ENCODE results near the gene INSR.

INSR gene

DNA sequence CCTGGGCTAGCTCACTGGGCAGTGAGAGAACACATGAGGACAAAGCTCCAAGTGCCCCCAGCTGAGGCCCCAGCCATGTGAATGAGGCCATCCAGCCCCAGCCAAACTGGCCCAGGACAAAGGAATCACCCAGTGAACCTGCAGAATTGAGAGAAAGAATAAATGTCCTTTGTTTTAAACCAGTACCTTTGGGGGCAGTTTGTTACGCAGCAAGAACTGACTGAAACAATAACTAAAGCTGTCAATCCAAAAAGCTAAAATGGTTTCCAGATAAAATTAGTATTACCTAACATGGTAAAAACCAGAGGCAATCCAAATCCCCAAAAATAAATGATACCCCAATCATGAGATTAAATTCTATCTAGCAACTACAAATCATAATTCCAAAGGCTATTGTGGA lies 155.1 kb downstream of the INSR start:
- no peak overlapping the region for H3K27ac ChIP-seq (replicated peaks)
- H3K27me3 ChIP-seq (ENCODE audit: insufficient read depth, poor library complexity, severe bottlenecking), result no peaks in the 10 kb centered on the region
- H3K4me3 ChIP-seq (replicated peaks; ENCODE audit: insufficient read depth, low read length), result no peak overlapping the region
- DNase-seq (ENCODE audit: low read depth in 1 of 2, low spot score in 1 of 2), result no peak
- TF ChIP-seq, protein P1, sequence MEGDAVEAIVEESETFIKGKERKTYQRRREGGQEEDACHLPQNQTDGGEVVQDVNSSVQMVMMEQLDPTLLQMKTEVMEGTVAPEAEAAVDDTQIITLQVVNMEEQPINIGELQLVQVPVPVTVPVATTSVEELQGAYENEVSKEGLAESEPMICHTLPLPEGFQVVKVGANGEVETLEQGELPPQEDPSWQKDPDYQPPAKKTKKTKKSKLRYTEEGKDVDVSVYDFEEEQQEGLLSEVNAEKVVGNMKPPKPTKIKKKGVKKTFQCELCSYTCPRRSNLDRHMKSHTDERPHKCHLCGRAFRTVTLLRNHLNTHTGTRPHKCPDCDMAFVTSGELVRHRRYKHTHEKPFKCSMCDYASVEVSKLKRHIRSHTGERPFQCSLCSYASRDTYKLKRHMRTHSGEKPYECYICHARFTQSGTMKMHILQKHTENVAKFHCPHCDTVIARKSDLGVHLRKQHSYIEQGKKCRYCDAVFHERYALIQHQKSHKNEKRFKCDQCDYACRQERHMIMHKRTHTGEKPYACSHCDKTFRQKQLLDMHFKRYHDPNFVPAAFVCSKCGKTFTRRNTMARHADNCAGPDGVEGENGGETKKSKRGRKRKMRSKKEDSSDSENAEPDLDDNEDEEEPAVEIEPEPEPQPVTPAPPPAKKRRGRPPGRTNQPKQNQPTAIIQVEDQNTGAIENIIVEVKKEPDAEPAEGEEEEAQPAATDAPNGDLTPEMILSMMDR (IDR thresholded peaks at IDR 0.05; ENCODE audit: insufficient read depth, low read length), result no peak
- TF ChIP-seq, protein P2, sequence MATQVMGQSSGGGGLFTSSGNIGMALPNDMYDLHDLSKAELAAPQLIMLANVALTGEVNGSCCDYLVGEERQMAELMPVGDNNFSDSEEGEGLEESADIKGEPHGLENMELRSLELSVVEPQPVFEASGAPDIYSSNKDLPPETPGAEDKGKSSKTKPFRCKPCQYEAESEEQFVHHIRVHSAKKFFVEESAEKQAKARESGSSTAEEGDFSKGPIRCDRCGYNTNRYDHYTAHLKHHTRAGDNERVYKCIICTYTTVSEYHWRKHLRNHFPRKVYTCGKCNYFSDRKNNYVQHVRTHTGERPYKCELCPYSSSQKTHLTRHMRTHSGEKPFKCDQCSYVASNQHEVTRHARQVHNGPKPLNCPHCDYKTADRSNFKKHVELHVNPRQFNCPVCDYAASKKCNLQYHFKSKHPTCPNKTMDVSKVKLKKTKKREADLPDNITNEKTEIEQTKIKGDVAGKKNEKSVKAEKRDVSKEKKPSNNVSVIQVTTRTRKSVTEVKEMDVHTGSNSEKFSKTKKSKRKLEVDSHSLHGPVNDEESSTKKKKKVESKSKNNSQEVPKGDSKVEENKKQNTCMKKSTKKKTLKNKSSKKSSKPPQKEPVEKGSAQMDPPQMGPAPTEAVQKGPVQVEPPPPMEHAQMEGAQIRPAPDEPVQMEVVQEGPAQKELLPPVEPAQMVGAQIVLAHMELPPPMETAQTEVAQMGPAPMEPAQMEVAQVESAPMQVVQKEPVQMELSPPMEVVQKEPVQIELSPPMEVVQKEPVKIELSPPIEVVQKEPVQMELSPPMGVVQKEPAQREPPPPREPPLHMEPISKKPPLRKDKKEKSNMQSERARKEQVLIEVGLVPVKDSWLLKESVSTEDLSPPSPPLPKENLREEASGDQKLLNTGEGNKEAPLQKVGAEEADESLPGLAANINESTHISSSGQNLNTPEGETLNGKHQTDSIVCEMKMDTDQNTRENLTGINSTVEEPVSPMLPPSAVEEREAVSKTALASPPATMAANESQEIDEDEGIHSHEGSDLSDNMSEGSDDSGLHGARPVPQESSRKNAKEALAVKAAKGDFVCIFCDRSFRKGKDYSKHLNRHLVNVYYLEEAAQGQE (IDR thresholded peaks at IDR 0.05; ENCODE audit: insufficient replicate concordance, low read depth), result no peak
- TF ChIP-seq SPI1 (IDR thresholded peaks at IDR 0.05; ENCODE audit: borderline replicate concordance, low read depth) (no peak), POLR2AphosphoS5 (IDR thresholded peaks at IDR 0.05; ENCODE audit: low read depth) (no peak), GABPA (IDR thresholded peaks at IDR 0.05; ENCODE audit: low read depth) (no peak)

DNA sequence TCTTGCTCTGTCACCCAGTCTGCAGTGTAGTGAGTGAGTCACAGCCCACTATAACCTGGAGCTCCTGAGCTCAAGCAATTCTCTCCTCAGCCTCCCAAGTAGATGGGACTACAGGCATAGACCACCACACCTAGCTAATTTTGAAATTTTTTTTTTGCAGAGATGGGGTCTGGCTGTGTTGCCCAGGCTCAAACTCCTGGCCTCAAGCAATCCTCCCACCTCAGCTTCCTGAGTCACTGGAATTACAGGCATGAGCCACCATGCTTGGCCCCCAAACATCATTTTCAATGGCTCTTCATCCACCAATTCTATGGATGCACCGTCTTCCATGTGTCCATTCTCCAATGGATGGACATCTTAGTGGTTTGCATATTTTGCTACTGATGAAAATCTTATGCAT lies 155.8 kb downstream of the INSR start:
- H3K27ac ChIP-seq (replicated peaks), result no peak overlapping the region
- DNase-seq (ENCODE audit: low read depth in 1 of 2, low spot score in 1 of 2), result no peak
- TF ChIP-seq GABPA (IDR thresholded peaks at IDR 0.05; ENCODE audit: low read depth) (no peak), SPI1 (IDR thresholded peaks at IDR 0.05; ENCODE audit: borderline replicate concordance, low read depth) (no peak), POLR2AphosphoS5 (IDR thresholded peaks at IDR 0.05; ENCODE audit: low read depth) (no peak)
- TF ChIP-seq, protein P2 (IDR thresholded peaks at IDR 0.05; ENCODE audit: insufficient replicate concordance, low read depth), result no peak
- TF ChIP-seq, protein P1 (IDR thresholded peaks at IDR 0.05; ENCODE audit: insufficient read depth, low read length), result no peak
- no peak overlapping the region for H3K4me3 ChIP-seq (replicated peaks; ENCODE audit: insufficient read depth, low read length)
- H3K27me3 ChIP-seq (ENCODE audit: insufficient read depth, poor library complexity, severe bottlenecking), result no peaks in the 10 kb centered on the region

DNA sequence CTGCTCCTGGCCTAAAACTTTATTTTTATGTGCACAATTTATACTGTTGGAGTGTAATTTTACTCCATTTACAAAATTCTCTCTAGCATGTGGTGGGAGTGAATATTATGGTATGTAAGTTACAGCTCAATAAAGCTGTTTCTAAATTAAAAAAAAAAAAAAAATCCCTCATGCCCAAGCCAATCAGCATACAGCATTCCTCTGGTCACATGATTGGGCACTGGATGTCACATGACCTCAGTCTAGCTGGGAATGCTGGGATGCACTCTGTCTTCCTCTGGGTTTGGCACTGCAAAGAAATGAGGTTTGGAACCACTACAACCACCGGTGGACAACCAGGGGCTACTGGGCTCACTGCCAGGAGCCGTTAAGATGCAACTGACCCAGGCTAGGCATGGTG lies 157.1 kb downstream of the INSR start:
- H3K27me3 ChIP-seq (ENCODE audit: insufficient read depth, poor library complexity, severe bottlenecking), result no peaks in the 10 kb centered on the region
- DNase-seq (ENCODE audit: low read depth in 1 of 2, low spot score in 1 of 2), result no peak
- no peak overlapping the region for H3K27ac ChIP-seq (replicated peaks)
- no peak overlapping the region for H3K4me3 ChIP-seq (replicated peaks; ENCODE audit: insufficient read depth, low read length)
- TF ChIP-seq, protein P1 (IDR thresholded peaks at IDR 0.05; ENCODE audit: insufficient read depth, low read length), result no peak
- TF ChIP-seq POLR2AphosphoS5 (IDR thresholded peaks at IDR 0.05; ENCODE audit: low read depth) (no peak), GABPA (IDR thresholded peaks at IDR 0.05; ENCODE audit: low read depth) (no peak), SPI1 (IDR thresholded peaks at IDR 0.05; ENCODE audit: borderline replicate concordance, low read depth) (no peak)
- TF ChIP-seq, protein P2 (IDR thresholded peaks at IDR 0.05; ENCODE audit: insufficient replicate concordance, low read depth), result no peak
